Measurements from ENCODE around the gene MOG.
A peak's percentile ranks its signal among the peaks of the same experiment; 100 is the strongest.

Gene MOG

DNA sequence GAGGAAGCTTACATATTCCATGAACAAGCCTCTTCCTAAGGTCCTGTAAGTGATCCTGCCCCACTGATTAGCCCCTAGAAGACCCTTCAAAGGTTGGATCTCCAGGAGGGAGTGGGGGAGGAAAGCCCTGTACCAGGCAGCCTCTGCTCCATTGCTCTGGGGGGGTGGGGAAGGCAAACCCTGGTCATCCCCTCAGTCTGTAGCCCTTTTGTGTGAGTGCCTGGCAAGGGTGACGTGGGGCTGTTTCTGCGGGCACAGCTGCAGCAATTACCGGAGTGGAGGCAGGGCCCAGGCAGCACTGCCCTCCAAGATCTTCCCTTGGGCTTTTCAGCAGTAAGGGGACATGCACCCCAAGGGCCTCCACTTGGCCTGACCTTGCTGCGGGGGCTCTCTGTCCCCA, at the start of gene MOG:
TSS of gene MOG (plus strand) at position 295 of the 400 bp plus-strand sequence. CDS start 118 bp downstream, outside the sequence.
- DNase-seq: no peak

DNA sequence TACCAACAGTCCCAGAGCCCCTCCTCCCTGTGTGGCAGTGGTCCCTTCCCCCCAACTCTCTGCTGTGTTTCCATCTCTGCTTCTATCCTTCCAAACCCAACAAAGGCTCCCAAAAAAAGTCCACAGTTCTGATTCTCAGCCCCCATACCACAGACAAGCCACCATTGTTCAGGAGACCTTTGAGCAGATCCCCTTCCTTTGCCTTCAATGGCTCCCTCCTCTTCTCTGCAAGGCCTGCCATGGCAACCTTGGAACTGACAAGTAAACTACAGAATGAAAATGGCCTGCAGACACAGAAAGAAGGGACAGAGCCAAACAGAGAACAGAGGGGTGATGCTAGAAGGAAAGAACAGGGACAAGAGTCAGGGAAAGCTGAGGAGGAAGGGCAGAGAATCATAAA, 48.8 kb upstream of the MOG start:
- no peak for DNase-seq

DNA sequence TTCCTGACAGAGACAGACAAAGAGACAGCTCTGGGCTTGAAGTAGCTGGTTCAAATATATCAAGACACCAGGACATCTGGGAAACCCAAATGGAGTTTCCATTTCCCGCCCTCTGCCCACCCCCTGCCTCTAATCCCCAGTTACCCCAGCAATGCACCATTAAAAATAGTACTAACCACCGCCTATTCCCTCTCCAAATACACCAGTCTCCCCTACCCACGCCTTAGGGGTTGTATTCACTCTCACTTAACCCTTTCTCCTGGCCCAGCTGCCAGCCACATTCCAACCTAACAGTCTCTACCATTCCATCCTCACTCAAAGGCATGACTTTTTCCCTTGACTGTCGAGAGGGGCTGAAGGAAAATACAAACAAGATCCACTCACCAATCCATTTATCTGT, 46.4 kb upstream of the MOG start:
- no peak for DNase-seq

DNA sequence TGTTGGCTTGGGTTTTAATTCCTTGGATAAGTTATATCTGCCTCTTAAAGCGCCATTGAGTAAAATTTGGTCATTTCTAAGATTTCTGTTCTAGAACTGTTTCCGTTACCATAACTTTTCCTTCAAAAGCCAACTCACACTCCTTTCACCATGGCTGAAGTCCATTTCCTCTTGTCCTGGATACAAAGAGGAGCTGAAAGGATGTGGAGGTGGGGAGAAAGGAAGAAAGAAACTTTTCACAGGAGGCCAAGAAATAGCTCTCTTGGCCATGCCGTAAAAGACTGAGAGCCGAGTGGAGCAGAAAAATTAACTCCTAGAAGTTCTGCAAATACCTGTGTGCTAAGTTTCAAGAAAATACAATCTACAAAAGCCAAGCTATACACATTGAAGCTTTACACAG, 45.5 kb upstream of the MOG start:
- no peak for DNase-seq

DNA sequence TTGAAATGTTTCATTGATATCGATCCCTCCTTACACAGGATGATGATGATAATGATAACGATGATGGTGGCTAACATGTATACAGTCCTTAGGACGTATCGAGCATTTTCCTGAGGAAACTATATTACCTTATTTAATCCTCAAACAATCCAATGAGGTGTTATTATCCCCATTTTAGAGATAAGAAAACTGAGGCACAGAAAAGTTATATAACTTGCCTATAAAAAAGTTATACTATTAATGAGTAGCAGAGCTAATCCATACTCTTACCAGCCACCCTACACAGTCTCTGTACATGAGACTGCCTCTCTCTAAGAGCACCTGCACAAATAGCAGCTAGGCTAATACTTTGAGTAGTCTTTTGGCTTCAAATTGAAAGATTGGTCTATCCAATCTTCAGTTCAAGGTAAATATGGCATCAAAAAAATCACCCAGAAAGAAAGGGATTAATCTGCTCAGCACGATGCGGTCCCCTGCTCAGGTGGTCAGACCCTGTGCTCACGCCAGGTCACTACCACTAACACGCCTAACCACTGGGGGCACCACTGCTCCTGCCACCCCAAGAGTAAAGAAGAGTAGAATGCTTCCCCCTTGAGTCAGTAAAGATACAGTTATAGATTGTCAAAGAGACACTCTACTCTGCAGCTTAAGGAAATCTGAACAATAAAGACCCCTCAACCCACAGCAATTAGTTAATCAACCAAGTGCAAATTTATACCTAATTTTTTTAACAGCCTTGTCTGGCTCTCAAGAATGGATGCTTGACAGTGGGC, 38.9 kb upstream of the MOG start:
- no peak for DNase-seq

DNA sequence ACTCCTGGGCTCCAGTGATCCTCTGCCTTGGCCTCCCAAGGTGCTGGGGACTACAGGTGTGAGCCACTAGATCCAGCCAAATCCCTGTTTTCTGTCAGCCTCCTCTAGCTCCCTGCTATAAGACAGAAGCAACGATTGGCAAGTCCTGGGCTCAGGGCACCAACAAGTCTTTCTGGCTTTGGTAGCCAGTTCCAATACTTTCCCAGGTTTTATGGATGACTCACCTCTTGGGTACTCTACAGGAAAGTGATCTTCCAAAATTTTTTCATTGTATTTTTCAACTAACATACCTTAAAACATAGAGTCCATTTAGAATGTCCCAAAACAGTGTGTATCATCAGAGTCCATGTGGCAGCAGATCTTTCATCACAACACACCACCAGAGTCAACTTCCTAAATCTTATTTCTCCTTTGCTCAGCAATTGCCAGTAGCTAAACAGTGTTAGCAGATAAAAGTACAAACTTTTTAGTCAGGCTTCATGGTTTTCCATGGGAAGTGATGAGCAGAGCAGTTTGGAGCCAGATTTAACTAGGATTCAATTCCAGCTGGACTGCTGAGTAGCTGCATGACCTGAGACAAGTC, 37.2 kb upstream of the MOG start:
- DNase-seq: no peak

DNA sequence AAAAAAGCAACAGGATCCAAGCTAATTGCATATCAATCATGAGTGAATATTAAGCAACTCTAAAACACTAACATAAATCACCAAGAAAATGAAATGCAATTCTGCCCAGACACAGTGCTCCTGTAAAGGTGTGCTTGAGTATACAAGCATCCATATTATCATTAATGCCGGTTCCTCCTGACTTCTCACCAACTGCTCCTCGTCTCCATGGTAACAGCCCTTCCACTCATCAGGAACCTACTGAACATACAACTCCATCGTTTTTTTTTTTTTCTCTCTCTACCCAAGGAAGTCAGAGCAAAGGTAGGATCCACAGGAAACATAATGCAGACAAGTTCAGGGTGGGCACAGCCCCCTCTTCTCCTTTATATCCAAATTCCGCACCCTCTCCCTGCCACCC, 36.3 kb upstream of the MOG start:
- DNase-seq: no peak

DNA sequence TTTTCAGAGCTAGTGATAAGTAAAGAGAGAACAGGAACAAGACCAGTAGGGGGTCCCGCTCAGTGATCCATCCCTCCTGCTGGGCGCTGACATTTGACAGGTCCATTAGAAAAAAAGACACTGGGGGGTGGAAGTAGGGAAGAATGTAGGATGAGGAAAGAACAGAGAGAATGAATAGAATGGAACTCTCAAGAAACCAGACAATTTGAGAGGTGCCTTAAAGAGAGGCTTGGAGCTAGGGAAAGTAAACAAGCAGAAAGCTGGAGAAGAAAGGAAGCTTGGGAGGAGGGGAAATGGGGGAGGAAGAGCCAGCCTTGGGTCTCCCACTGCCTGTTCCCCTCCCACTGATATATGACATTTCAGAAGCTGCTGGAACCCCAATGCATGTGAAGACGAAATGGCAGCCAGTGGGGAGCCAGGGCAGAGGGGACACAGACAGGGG, 32.4 kb upstream of the MOG start:
- DNase-seq: no peak

DNA sequence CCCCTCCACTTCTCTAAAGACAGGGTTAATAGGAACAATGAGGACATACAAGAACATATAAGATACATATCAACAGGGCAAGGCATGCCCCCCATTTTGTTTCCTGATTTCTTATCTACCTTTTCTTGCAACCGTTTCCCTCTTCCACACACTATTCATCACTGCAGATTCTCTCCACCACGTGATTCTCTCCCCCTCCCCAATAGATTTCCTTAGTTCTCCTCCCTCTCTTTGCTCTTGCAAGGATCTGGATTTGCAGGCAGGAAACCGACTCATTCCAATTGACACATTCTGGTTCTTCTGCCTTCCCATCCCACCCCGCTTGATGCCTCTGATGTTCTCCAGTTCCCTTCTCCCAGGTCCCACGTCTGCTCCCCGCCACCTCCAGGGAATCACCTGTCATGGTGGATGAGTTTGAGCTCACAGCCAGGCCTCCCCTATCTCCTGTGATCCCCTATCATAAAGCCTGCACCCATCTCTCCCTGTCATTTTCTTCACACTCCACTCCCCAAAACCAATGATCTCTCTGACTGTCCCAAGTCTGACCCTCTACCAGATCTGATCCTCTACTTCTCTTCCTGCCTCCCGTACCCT, 31.5 kb upstream of the MOG start:
- no peak for DNase-seq

DNA sequence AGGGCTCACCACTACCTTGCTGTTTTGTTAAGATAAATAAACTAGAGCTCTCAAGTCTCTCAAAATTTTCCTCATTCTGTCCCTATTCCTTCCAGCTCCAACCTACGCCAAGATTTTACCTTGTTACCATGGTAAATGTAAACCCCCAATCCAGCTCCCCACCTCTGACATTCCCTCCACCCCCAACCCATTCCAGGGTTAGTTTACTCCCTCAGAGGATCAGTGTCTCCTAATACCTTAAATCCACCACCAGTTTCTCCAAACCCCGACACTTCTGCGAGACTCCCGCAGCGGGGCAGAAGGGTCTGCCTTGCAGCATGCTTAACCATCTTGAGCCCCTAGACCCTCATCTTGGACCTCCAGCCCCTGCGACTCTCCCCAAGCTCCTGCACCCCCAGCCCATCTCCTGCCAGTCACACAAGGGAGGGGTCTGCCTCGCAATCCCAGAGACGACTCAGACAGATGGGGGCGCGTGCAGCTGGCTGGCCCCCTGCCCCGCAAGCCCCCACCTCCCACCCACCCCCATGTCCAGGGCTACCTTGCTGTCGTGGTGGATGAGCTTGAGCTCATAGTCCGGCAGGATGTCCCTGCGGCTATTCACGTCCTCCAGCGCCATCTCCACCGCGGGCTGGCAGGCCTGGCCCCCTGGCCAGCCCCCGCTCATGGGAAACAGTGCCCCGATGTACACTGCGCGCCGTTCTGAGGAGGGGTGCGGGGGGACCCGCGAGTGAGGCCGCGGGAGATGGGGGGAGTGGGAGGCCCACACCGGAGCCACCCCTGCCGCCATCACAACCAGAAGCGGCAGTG, 29.7 kb upstream of the MOG start:
- DNase-seq: no peak

DNA sequence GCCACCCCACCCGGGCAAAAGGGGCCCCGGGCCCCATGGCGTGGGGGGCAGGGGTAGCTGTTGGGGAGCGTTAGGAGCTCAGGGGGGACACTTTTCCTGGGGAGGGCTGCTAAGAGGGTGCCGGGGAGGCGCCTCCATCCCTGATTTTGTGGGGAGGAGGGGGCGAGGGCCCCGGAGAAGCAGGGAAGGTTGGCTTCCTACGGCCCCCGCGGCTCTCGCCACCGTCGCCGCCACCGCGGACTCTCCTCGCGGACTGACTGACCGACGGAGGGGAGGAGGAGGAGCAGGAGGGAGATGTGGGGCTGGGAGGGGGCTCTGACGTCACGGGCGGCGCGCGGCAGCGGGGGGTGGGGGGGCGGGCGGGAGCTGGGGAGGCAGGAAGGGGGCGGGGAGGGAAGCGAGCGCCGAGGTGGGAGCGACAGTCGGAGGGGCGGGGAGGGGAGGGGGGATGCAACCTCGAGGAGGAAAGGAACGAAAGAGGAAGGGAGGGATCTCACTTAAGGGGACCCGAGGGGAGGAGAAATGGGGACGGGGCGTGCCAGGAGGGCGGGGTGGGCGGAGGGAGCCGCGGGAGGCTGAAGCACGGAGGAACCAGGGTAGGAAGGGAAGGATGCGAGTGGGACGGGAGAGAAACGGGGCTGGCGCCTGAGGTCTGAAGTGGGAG, 29.0 kb upstream of the MOG start:
- peak; percentile 90 for DNase-seq

DNA sequence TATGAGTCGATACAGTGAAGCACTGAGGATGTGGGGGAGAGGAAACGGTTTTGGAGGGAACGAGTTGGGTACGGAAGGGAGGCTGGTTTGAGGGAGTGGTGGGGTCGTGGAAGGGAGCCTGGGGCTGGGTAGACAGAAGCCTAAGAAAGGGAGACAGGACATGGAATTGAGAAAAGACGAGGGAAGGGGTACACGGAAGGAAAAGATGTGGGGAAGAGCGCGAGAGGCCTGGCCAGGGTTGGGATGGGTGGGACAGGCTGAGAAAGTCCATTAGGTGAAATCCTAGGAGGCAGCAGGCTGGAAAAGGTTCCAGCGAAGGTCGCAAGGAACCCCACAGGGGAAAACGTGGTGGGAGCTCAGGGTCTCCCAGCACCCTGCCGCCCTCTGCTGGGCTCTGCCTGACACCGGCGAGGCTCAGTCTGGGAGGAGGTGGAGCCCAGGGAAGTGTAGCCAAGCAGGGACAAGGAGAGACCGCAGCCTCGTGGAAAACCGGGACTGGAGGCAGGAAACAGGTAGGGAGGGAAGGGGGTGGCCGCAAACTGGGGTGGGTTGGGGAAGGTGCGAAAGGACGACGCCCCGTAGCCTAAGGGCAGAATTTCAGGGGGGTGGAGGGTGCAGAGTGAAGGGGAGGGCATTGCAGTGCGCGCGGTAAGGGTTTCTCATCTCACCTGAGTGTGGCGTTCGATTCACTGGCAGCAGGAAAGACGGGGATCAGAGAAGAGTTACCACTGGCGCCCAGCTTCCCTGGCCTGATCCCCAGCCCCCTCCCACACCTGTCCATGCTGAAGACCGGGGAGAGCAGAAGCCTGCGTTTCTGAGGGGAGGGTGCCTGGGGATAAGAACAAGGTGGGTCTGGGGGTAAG, 28.2 kb upstream of the MOG start:
- DNase-seq: peak; percentile 85

DNA sequence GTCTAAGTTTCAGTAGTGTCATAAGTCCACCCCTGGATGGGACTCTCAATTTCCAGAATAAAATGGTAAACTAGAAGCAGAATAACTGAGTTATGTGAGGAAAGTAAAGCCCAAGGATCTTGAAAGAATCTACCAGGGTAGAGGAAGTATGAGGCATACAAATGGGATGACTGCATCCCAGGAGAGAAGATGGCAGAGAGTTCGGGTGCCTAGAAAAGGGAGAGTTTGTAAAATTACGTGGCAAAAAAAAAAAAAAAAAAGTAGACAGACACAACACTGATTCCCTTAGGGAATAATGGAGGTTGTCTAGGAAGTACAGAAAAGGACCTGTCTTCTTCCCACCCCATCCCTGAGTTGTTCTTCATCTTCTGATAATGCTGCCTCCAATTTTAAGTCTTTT, 27.3 kb upstream of the MOG start:
- DNase-seq: no peak

DNA sequence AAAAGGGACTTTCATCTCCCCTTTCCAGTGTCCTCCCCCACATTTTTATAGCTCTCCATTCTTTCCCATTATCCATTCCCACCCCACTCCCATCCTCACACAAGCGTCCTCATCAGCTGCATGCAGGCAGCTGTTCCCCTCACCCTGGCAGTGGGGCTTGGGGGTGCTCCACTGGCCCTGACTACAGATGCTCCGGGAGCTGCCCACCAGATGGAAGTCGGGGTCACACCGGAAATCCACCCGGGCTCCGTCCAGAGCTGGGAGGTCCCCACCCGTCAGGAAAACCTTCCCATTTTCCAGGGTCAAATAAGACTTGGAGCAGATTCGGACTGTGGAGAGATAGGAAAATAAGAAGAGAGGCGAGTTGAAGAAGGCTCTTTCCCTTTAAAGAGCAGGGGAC, 26.6 kb upstream of the MOG start:
- no peak for DNase-seq

DNA sequence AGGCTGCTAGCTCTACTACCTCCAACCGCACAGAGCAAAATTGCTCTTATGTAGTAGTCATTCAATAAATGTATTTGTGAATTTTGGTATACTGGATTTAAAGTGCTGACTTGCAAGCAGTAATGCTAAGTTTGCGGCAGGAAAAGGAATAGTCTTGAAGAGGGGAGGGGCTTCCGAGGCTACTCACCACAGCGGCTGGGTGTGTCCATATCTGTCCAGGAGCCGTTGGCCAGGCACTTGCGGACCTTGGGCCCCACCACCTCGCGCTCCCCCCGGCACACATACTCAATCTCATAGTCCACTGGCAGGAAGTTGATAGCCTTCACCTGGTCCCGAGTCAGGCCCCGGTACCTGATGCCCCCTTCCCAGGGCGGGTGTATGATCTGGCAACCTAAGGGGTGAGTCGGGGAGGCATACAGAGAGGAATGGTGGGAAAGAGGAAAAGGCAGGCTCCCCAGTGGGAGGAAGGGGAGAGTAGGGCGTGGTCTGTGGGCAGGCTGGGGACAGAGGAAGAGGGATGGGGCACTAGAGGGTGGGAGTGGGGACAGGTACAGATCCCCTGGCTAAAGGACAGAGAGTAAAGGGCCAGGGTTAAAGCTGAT, 25.6 kb upstream of the MOG start:
- DNase-seq: no peak

DNA sequence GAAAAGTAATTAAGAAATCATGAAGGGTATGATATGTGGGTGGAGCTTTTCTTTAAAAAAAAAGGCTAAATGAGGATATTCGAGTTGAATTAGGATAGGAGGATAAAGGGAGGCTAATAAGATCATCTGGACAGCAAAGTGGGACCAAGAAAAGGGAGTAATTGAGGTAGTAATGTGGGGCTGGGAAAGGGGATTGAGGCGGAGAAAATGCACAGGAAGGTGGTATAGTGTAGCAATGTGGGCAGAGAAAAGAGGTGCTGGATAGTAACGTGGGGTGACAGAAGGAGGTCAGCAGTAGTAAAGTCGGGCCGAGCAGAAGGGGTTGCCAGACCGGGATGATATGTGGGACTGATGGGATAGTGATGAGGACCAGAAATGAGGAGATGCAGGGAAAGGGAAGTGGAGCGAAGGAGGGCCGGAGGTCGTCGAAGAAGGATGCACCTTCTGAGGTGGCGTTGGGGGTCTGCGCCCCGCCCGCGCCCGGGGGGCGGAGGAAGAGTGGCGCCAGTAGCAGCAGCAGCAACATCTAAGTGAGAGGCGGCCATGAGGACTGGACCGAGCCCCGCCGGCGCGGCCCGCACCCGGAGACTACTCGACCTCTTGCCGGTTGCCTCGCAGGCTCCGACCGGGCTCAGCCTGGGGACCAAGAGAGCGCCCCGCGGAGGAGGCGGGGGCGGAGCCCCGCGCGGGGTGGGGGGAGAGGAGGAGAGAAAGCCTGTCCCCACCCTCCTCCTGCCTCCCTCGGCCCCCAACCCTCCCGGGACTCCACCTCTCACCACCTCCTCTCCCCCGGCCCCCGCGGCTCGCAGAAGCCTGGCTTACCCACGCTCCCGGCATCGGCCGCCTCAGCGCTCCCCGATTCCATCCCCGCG, 24.8 kb upstream of the MOG start:
- DNase-seq: peak; percentile 75

DNA sequence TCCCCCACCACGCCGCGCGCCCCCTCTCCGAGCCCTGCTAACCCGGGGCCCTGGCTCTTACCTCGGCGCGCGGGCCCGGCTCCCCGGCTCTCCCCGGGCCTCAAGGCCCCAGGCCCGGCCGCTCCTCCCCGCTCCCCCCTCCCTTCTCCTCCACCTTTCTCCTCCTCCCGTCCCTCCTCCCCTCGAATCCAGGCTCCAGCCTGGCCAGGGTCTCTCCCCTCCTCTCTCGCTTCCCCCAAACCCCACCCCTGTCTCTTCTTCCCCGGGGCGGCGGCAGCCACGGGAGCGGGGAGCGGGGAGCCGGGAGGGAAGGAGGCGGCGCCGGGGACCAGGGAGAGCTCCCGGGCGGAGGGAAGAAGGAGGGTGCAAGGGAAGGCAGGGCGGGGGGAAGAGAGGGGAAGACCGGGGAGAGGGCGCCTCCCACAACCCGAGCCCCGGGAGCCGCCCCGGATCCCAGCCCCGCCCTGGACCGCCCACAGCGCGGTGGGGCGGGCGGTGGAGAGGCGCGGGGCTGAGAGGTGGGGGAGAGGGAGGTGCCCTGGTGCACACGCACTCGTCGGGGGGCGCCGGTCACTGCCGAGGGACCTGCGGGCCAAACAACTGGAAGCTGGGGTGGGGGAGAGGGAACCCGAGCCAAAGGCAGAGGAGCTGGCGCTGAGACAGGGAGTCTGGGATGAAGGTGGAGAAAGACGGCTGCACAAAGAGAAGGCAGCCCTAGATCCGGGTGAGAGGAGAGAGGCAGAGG, 23.9 kb upstream of the MOG start, which contains the start of gene GABBR1:
TSS of gene GABBR1 (minus strand) at position 395 of the 745 bp plus-strand sequence. CDS start 798 bp downstream, outside the sequence.
- peak; percentile 94 for DNase-seq

DNA sequence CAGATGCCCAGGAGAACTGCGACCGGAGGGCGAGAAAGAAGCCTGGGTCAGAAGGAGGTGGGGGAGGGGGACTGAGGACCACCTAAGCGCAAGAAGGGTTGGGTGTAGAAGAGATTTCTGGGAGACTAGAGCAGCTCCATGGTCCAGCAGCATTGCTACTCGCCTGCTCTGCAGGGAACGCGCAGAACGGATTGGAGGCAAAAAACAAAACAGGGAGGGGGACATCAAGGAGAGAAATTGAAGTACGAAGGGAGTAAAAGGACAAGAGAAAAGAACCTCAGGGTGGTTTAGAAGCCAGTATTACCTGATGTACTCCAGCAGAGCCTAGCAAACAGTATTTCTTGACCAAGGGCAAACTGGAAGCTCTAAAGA, 23.4 kb upstream of the MOG start:
- DNase-seq: no peak

DNA sequence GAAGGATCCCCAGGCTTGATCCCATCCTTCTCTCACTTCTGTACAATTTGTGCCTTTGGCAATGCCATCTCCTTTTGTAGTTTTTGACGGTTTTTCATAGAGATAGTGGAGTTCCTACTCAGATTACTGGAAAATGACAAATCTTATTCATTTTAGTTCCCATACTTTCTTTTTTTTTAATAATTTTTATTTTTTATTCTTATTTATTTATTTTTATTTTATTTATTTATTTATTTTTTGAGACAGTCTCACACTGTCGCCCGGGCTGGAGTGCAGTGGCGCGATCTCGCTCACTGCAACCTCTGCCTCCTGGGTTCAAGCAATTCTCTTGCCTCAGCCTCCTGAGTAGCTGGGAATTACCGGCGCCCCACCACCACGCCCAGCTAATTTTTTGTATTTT, 19.6 kb upstream of the MOG start:
- DNase-seq: no peak

Data from femur (tissue), 1 donor.